ENCODE results near the gene METTL21C. TPM values are rescaled to one million over a fixed set of nuclear protein-coding genes. Genes with fewer than 3 reads are reported as not detected.

The METTL21C gene
- total RNA-seq, 2 donors from 2014 or later: not detected

- Mint-ChIP-seq H3K27ac (no peak overlapping the region), H3K27me3 (ENCODE audit: insufficient read depth) (no peaks in the 10 kb centered on the region), H3K4me3 (no peak overlapping the region), H3K9me3 (peaks cover 7% of the 10 kb centered on the region), H3K36me3 (ENCODE audit: low read depth) (no peaks in the 10 kb centered on the region), H3K4me1 (peaks cover 38% of the 10 kb centered on the region)
- Histone ChIP-seq H3K9me3 (ENCODE audit: control insufficient read depth, low read length) (peaks cover 12% of the 10 kb centered on the region), H3K36me3 (ENCODE audit: control insufficient read depth, insufficient read depth, low read length) (no peaks in the 10 kb centered on the region), H3K27ac (ENCODE audit: low read depth, low read length) (no peak overlapping the region), H3K4me3 (ENCODE audit: low read length) (peak overlapping the region; percentile 15), H3K9ac (ENCODE audit: extremely low read depth, low read length, poor library complexity, severe bottlenecking) (no peak overlapping the region), H3K27me3 (ENCODE audit: control insufficient read depth, insufficient read depth, low read length, poor library complexity, severe bottlenecking) (no peaks in the 10 kb centered on the region), H3K4me1 (ENCODE audit: control insufficient read depth, insufficient read depth, low read length) (peaks cover 10% of the 10 kb centered on the region)
- no peak for TF ChIP-seq CTCF (conservative IDR thresholded peaks at IDR 0.05)
- no peak for DNase-seq
Measured at GRCh38 chr13:102703726-102704035, 8.8 kb upstream of the METTL21C start.

- H3K4me3 ChIP-seq (ENCODE audit: low read length): peak overlapping the region; percentile 15
- no peak overlapping the region for H3K9ac ChIP-seq (ENCODE audit: extremely low read depth, low read length, poor library complexity, severe bottlenecking)
- peaks cover 16% of the 10 kb centered on the region for H3K9me3 ChIP-seq (ENCODE audit: control insufficient read depth, low read length)
- no peak for DNase-seq
- no peak for TF ChIP-seq CTCF (conservative IDR thresholded peaks at IDR 0.05)
- Mint-ChIP-seq H3K27ac (no peak overlapping the region), H3K9me3 (peaks cover 13% of the 10 kb centered on the region), H3K27me3 (ENCODE audit: insufficient read depth) (peaks cover 3% of the 10 kb centered on the region), H3K4me3 (no peak overlapping the region), H3K4me1 (peaks cover 37% of the 10 kb centered on the region), H3K36me3 (ENCODE audit: low read depth) (no peaks in the 10 kb centered on the region)
- peaks cover 10% of the 10 kb centered on the region for H3K4me1 ChIP-seq (ENCODE audit: control insufficient read depth, insufficient read depth, low read length)
- no peaks in the 10 kb centered on the region for H3K36me3 ChIP-seq (ENCODE audit: control insufficient read depth, insufficient read depth, low read length)
- H3K27me3 ChIP-seq (ENCODE audit: control insufficient read depth, insufficient read depth, low read length, poor library complexity, severe bottlenecking): no peaks in the 10 kb centered on the region
- H3K27ac ChIP-seq (ENCODE audit: low read depth, low read length): no peak overlapping the region
- WGBS, 2 experiments (ENCODE audit: insufficient coverage in 1 of 2, insufficient read length in 1 of 2): 90 to 99% methylated on average over 7 to 8 of the region's 8 CpGs
Measured at GRCh38 chr13:102702965-102703725, 8.3 kb upstream of the METTL21C start.

- no peak for DNase-seq
- Mint-ChIP-seq H3K27me3 (ENCODE audit: insufficient read depth) (peaks cover 3% of the 10 kb centered on the region), H3K4me1 (peaks cover 28% of the 10 kb centered on the region), H3K4me3 (no peak overlapping the region), H3K9me3 (peaks cover 18% of the 10 kb centered on the region), H3K36me3 (ENCODE audit: low read depth) (no peaks in the 10 kb centered on the region), H3K27ac (no peak overlapping the region)
- H3K27me3 ChIP-seq (ENCODE audit: control insufficient read depth, insufficient read depth, low read length, poor library complexity, severe bottlenecking): no peaks in the 10 kb centered on the region
- H3K4me3 ChIP-seq (ENCODE audit: low read length): no peak overlapping the region
- TF ChIP-seq CTCF (conservative IDR thresholded peaks at IDR 0.05): no peak
- H3K27ac ChIP-seq (ENCODE audit: low read depth, low read length): no peak overlapping the region
- peaks cover 26% of the 10 kb centered on the region for H3K9me3 ChIP-seq (ENCODE audit: control insufficient read depth, low read length)
- H3K9ac ChIP-seq (ENCODE audit: extremely low read depth, low read length, poor library complexity, severe bottlenecking): no peak overlapping the region
- H3K36me3 ChIP-seq (ENCODE audit: control insufficient read depth, insufficient read depth, low read length): no peaks in the 10 kb centered on the region
- peaks cover 10% of the 10 kb centered on the region for H3K4me1 ChIP-seq (ENCODE audit: control insufficient read depth, insufficient read depth, low read length)
- WGBS, 2 experiments (ENCODE audit: insufficient coverage in 1 of 2, insufficient read length in 1 of 2): 88 to 93% methylated on average over 3 to 5 of the region's 5 CpGs
Measured at GRCh38 chr13:102701331-102701730, 6.5 kb upstream of the METTL21C start.

Measured in endodermal cell (in vitro differentiated cells).